PC-3 (cell line): ENCODE measurements around the gene C12orf75. TPM values are rescaled to one million over a fixed set of nuclear protein-coding genes. Genes with fewer than 3 reads are reported as not detected.

Experiments used
- ATAC-seq: fragments of 200-7000 bp; cut with Tn5 transposase; 2 replicates; pipeline ENCODE4 v1.9.1; 2020; ENCODE audit warnings: mild to moderate bottlenecking, moderate library complexity
- BruUV-seq: library from RNA; stranded (reverse); fragments of 400-500 nt; replicated peaks from 2 replicates; lab custom pipeline; 2021; lab: Mats Ljungman, UMichigan
- CTCF ChIA-PET: fragments of 300-600 bp; sonication (Branson Sonifier 250); formaldehyde crosslinking; loops from one replicate; lab custom pipeline; 2022; ENCODE audit warnings: antibody characterized with exemption; lab: Charles Lee
- POLR2A ChIA-PET: fragments of 300-600 bp; sonication (Branson Sonifier 250); formaldehyde crosslinking; loops from one replicate; lab custom pipeline; 2022; ENCODE audit warnings: antibody characterized with exemption; ENCODE audit not compliant: unreplicated experiment; lab: Charles Lee
- DNase-seq: peaks from one replicate; pipeline ENCODE4 v3.0.0-alpha.2; 2015
- H2AFZ ChIP-seq: fragments of 300-600 bp; sonication (generic); 2 replicates; pipeline ENCODE4 v1.6.0; 2016; ENCODE audit warnings: antibody characterized with exemption, low read length
- H3F3A ChIP-seq: fragments of 300-600 bp; sonication (generic); one replicate; pipeline ENCODE4 v1.6.0; 2017; ENCODE audit warnings: antibody characterized with exemption, low read length, control low read depth, mild to moderate bottlenecking; ENCODE audit not compliant: unreplicated experiment
- H3K27ac ChIP-seq: fragments of 300-600 bp; sonication (generic); 2 replicates; pipeline ENCODE4 v1.5.1; 2016; ENCODE audit warnings: mild to moderate bottlenecking, low read length
- H3K27me3 ChIP-seq: fragments of 300-600 bp; sonication (generic); 2 replicates; pipeline ENCODE4 v1.6.1; 2016; ENCODE audit warnings: low read length, mixed read lengths
- H3K36me3 ChIP-seq: fragments of 300-600 bp; sonication (generic); 2 replicates; pipeline ENCODE4 v1.6.1; 2016; ENCODE audit warnings: low read depth, mixed run types, low read length, mixed read lengths
- H3K4me1 ChIP-seq: fragments of 300-600 bp; sonication (generic); 2 replicates; pipeline ENCODE4 v1.5.1; 2016; ENCODE audit warnings: low read length; ENCODE audit not compliant: insufficient read depth
- H3K4me2 ChIP-seq: fragments of 300-600 bp; sonication (generic); 2 replicates; pipeline ENCODE4 v1.6.0; 2016; ENCODE audit warnings: low read length
- H3K4me3 ChIP-seq: fragments of 300-600 bp; sonication (generic); 2 replicates; pipeline ENCODE4 v1.5.1; 2016; ENCODE audit warnings: mild to moderate bottlenecking, low read length, mixed read lengths
- H3K79me2 ChIP-seq: fragments of 300-600 bp; sonication (generic); 2 replicates; pipeline ENCODE4 v1.6.1; 2017; ENCODE audit warnings: low read length, mixed read lengths
- H3K9ac ChIP-seq: fragments of 300-600 bp; sonication (generic); 2 replicates; pipeline ENCODE4 v1.6.0; 2016; ENCODE audit warnings: mild to moderate bottlenecking, low read length
- H3K9me2 ChIP-seq: fragments of 300-600 bp; sonication (generic); replicated peaks from 2 replicates; pipeline ENCODE4 v1.6.1; 2016; ENCODE audit warnings: mixed run types, low read length, mixed read lengths
- H3K9me3 ChIP-seq: fragments of 300-600 bp; sonication (generic); 2 replicates; pipeline ENCODE4 v1.6.1; 2016; ENCODE audit warnings: low read length, mixed read lengths
- H4K20me1 ChIP-seq: fragments of 300-600 bp; sonication (generic); 2 replicates; pipeline ENCODE4 v1.6.1; 2016; ENCODE audit warnings: low read length, mixed read lengths
- EZH2 ChIP-seq: fragments of 300-600 bp; sonication (generic); IDR thresholded peaks from one replicate; pipeline ENCODE4 v1.6.1; 2017; ENCODE audit warnings: antibody characterized with exemption, mild to moderate bottlenecking, low read length; ENCODE audit not compliant: unreplicated experiment
- EZH2phosphoT487 ChIP-seq: fragments of 300-600 bp; sonication (generic); IDR thresholded peaks from 2 replicates; pipeline ENCODE4 v1.6.1; 2018; ENCODE audit warnings: mild to moderate bottlenecking, antibody characterized with exemption, low read length, borderline replicate concordance
- intact Hi-C: fragments of 100-400 bp; cut with micrococcal nuclease; formaldehyde crosslinking; loops from 2 replicates; pipeline ENCODE4 v1.9.0; 2023
- total RNA-seq: library from RNA; depleted of rRNA; stranded (reverse); fragments of >200 nt; gene quantifications from 2 replicates; pipeline ENCODE4 v1.2.3, GENCODE V29; 2014
- TF ChIP-seq, protein P1 (sequence below): fragments of 300-600 bp; sonication (generic); conservative IDR thresholded peaks from 2 replicates; pipeline ENCODE4 v1.5.1; 2017; ENCODE audit warnings: antibody characterized with exemption, low read depth, mild to moderate bottlenecking, low read length

The C12orf75 gene
- total RNA-seq, 1 experiment from 2014 or later, result 144 TPM

DNA sequence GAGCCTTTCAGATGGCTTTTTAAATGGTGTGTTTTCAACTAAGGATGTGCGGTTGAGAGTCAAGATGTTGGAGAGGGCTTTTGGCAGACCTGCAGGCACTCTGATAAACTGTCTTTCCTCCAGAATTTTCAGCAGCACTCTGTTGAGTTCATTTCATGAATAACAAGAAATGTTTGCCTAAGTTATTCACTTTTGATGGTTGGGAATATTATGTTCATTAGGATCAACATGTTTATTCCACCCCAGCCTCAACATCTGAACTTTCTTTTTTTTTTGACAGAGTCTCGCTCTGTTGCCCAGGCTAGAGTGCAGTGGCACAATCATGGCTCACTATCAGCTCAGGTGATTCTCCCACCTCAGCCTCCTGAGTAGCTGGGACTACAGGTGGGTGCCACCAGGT lies 68.4 kb downstream of the C12orf75 start:
- DNase-seq (no peak), ATAC-seq (no peak)
- intact Hi-C loops, result no loop called here
- Histone ChIP-seq H3K9ac (no peak overlapping the region), H3K4me2 (no peak overlapping the region), H3K79me2 (no peaks in the 10 kb centered on the region), H4K20me1 (no peaks in the 10 kb centered on the region), H3K4me3 (no peak overlapping the region), H3K9me2 (no peaks in the 10 kb centered on the region), H3F3A (no peaks in the 10 kb centered on the region), H3K9me3 (no peaks in the 10 kb centered on the region), H3K36me3 (no peaks in the 10 kb centered on the region), H3K27ac (no peak overlapping the region), H2AFZ (no peak overlapping the region), H3K4me1 (peaks cover 18% of the 10 kb centered on the region), H3K27me3 (no peaks in the 10 kb centered on the region)
- ChIA-PET CTCF (no interaction called here), POLR2A (no interaction called here)
- TF ChIP-seq EZH2phosphoT487 (no peak), EZH2 (no peak)
- TF ChIP-seq, protein P1, sequence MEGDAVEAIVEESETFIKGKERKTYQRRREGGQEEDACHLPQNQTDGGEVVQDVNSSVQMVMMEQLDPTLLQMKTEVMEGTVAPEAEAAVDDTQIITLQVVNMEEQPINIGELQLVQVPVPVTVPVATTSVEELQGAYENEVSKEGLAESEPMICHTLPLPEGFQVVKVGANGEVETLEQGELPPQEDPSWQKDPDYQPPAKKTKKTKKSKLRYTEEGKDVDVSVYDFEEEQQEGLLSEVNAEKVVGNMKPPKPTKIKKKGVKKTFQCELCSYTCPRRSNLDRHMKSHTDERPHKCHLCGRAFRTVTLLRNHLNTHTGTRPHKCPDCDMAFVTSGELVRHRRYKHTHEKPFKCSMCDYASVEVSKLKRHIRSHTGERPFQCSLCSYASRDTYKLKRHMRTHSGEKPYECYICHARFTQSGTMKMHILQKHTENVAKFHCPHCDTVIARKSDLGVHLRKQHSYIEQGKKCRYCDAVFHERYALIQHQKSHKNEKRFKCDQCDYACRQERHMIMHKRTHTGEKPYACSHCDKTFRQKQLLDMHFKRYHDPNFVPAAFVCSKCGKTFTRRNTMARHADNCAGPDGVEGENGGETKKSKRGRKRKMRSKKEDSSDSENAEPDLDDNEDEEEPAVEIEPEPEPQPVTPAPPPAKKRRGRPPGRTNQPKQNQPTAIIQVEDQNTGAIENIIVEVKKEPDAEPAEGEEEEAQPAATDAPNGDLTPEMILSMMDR, result no peak
- BruUV-seq, result no TSS peak

DNA sequence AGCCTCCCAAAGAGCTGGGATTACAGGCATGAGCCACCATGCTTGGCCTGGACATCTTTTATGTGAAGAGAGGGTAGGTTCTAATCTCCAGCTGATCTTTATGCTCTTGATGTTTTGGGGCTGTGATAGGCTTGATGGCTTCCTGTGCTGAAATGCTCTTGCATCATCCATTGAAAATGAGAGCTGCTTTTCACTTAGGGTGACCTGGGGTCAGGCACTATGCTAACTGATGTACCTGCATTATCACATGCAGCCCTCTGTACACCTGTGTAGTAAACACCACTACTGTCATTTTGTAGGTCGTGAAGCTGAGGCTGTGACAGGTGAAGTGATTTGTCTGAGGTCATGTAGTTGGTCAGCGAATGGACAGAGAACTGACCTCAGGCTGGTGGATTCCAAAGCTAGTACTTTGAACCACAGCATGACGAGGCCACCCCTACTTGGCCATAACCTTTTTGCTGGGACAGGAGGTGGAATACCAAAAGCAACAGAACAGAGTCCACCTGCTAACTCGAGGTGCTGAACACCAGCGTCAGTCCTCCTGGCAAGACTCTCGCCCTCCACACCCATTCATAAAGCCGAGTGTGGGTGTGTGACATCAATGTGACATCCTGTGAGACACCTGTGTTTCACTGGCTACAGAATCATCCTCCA lies 69.1 kb downstream of the C12orf75 start:
- no TSS peak for BruUV-seq
- no peak overlapping the region for H3K4me2 ChIP-seq
- intact Hi-C loops, result loop anchor here (5.0 to 10.0 kb wide), 3 partner anchors 738 to 1373 kb away; partner anchors contain the start of genes NUAK1 and RIC8B
- no peaks in the 10 kb centered on the region for H3K36me3 ChIP-seq
- no peaks in the 10 kb centered on the region for H3K9me2 ChIP-seq
- H4K20me1 ChIP-seq, result no peaks in the 10 kb centered on the region
- POLR2A ChIA-PET, result interaction anchor here (0.6 kb wide), 1 partner anchor 734 kb away, joined by 6 read pairs; no protein-coding TSS in a partner anchor
- TF ChIP-seq EZH2, result no peak
- no peak for TF ChIP-seq EZH2phosphoT487
- TF ChIP-seq, protein P1, result no peak
- H3K79me2 ChIP-seq, result no peaks in the 10 kb centered on the region
- no peak for ATAC-seq
- H3K27me3 ChIP-seq, result no peaks in the 10 kb centered on the region
- peaks cover 18% of the 10 kb centered on the region for H3K4me1 ChIP-seq
- H3F3A ChIP-seq, result no peaks in the 10 kb centered on the region
- DNase-seq, result no peak
- CTCF ChIA-PET, result no interaction called here
- no peak overlapping the region for H3K27ac ChIP-seq
- H3K9ac ChIP-seq, result no peak overlapping the region
- no peaks in the 10 kb centered on the region for H3K9me3 ChIP-seq
- H3K4me3 ChIP-seq, result no peak overlapping the region
- no peak overlapping the region for H2AFZ ChIP-seq

DNA sequence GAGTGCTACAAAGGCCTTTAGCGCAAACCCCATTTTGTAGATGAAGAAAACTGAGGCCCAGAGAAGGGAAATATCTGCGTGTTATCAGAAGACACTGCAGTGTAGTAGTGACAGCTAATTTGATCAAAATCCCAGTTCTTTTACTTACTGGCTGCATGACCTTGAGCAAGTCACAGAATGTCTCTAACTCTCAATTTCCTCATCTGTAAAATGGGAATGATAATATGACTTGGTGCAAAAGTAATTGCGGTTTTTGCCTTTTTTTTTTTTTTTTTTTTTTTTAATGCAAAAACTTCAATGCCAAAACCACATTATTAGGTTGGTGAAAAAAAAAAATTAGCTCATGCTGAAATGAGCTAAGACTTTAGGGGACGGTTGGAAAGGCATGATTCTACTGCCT lies 69.7 kb downstream of the C12orf75 start:
- Histone ChIP-seq H3F3A (no peaks in the 10 kb centered on the region), H3K4me1 (peaks cover 18% of the 10 kb centered on the region), H3K27me3 (no peaks in the 10 kb centered on the region), H3K9me2 (no peaks in the 10 kb centered on the region), H3K4me2 (no peak overlapping the region), H3K9ac (no peak overlapping the region), H3K9me3 (no peaks in the 10 kb centered on the region), H3K4me3 (no peak overlapping the region), H3K36me3 (no peaks in the 10 kb centered on the region), H2AFZ (no peak overlapping the region), H4K20me1 (no peaks in the 10 kb centered on the region), H3K79me2 (no peaks in the 10 kb centered on the region), H3K27ac (no peak overlapping the region)
- intact Hi-C loops, result loop anchor here (5.0 to 10.0 kb wide), 3 partner anchors 737 to 1372 kb away; partner anchors contain the start of genes NUAK1 and RIC8B
- BruUV-seq, result no TSS peak
- TF ChIP-seq EZH2phosphoT487 (no peak), EZH2 (no peak)
- TF ChIP-seq, protein P1, result no peak
- no peak for DNase-seq
- no peak for ATAC-seq
- ChIA-PET POLR2A (interaction anchor here (0.6 kb wide), 1 partner anchor 733 kb away, joined by 6 read pairs; no protein-coding TSS in a partner anchor), CTCF (no interaction called here)
